DMS153 treated with DMSO at 0.1 percent for 48 hours (cell line): ENCODE measurements around the gene GPR68.
"Not testable (repeated sequence)": the region's sequence is repeated elsewhere in the genome, so short reads cannot be mapped to it uniquely, and the experiment has no call there.

Experiments used
- DNase-seq: peaks from one replicate; lab custom pipeline; 2025; ENCODE audit not compliant: unreplicated experiment; lab: John Stamatoyannopoulos, UW

GPR68 gene

DNA sequence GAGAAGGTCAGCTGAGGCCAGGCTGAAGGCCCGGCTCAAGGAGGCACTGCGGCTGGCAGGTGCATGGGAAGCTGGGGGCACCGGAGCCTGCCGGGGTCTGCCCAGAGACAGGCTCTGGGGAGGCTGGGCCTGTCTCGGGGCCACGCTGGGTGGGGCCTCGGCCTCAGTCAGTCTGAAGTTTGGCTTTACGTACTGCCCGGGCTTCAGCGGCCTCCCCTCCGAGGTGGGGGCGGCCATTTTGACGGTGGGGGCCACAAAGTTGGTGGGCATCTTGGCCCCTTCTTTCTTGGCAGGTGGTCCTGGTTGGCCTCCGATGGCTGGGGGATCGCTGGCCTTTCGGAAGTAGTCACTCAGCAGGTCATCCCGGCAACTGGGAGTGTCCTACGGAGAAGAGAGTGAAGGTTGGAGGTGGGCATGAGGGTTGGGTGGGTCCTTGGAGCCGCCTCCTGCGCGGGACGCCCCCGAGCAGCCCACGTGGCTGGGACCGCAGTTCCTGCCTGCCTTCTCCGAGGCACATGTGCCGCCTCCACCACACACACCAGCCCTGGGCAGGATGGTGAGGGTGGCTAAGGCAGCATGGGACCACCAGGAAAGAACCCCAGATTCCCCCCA lies 28.9 kb upstream of the GPR68 start:
- no peak for DNase-seq

- DNase-seq = no peak
Observed at GRCh38 chr14:91272341-91273272, 28.1 kb upstream of the GPR68 start.

DNA sequence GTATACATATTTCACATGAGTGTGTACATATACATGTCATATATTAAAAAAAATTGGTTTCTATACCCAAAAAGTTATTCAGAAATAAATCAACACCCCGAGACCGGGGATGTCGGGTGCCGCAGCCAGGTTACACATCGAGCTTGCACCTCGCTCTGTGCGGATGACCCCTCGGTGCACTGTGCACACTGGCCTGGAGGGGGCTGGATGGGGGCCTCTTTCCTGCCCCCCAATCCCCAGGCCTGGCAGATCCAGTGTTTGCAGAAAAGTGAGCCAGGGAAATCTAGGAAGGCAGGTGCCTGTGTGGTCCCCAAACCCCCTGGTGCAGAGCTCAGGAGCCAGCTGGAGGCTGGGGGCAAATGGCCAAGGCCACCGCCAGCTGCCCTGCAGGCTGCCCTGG lies 27.1 kb upstream of the GPR68 start:
- DNase-seq = no peak

DNA sequence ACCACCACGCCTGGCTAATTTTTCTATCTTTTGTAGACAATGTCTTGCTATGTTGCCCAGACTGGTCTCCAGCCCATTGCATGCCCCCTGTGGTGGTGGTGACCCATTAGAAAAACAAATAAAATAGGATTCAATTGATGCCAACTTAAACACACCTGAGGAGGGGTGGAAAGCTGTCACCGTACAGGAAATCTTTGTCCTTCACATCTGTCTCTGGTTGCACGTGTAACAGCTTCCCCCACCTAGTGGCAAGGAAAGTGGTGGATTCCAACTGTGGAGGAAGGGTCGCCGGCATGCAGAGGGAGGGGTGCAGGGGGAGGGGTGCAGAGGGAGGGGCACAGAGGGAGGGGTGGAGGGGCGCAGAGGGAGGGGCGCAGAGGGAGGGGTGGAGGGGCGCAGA lies 26.1 kb upstream of the GPR68 start:
- DNase-seq = no peak

GRCh38 chr14:91270188-91270587 lies 25.7 kb upstream of the GPR68 start:
- DNase-seq = no peak

GRCh38 chr14:91269076-91269991 lies 24.8 kb upstream of the GPR68 start:
- DNase-seq = no peak

- no peak for DNase-seq
Observed at GRCh38 chr14:91267965-91268437, 23.5 kb upstream of the GPR68 start.

GRCh38 chr14:91266276-91266675 lies 21.8 kb upstream of the GPR68 start:
- DNase-seq = not testable (repeated sequence)

GRCh38 chr14:91265404-91265803 lies 20.9 kb upstream of the GPR68 start:
- no peak for DNase-seq

DNA sequence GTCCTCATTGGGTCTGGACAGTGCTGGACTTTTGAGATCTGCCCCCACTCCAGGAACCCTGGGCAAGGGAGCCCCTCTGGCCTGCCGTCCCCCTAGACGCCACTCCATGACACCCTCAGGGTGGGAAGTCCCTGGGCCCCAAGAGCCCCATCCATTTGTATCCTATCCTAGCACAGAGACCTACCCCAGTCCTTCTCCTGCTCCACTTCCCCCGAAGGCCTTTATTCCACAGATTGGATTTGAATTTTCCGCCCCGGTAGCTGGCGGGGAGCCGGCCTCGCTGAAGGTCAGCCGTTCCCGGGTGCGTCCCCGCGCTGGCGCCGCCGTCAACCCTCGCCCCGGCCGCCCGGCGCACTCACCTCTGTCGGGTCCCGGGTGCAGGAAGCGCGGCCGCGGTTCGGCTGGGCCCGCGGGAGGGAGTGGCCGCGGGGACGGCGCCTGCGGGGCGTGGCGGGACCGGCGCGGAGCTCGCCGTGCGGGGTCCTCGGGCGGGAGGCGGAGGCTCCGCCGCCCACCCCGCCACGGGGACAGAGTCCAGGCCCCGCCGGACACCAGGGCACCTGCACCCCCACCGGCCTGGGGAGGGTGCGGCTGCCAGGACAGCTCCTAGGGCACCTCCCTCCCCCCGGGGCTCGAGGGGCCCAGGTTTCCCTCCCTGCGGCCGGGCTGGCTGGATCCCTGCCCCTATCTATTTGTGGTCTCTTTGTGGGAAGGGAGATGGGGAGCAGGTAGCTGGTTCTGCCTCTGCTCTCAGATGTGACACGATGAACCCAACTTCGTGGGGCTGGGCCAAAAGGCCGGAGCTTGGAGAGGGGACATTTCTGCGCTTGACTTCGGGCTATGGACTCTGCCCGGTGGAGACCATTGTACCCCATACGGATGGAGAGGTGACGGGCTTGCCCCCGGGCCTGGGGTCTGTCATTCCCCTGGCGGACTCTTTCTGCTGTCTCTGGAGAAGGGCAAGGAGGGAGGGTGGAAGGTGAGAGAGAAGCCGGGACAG lies 19.9 kb upstream of the GPR68 start:
- no peak for DNase-seq

DNA sequence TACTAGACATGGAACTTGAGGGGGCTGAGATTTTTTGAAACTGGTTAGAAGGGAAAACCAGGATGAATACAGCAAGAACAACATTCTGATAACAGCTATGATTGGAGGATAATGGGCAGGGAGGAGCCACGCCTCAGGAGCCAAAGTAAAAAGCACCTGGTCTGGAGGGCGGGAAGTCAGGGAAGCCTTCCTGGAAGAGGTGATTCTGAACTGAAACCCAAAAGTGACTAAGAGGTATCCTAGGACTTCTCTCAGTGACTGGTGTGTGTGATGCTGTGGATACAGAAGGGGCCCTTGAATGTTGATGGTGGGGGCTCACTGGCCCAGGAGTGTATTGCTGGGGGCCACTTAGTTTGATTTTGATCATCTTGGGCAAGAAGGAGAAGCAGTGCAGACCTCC lies 18.8 kb upstream of the GPR68 start:
- DNase-seq = no peak

DNA sequence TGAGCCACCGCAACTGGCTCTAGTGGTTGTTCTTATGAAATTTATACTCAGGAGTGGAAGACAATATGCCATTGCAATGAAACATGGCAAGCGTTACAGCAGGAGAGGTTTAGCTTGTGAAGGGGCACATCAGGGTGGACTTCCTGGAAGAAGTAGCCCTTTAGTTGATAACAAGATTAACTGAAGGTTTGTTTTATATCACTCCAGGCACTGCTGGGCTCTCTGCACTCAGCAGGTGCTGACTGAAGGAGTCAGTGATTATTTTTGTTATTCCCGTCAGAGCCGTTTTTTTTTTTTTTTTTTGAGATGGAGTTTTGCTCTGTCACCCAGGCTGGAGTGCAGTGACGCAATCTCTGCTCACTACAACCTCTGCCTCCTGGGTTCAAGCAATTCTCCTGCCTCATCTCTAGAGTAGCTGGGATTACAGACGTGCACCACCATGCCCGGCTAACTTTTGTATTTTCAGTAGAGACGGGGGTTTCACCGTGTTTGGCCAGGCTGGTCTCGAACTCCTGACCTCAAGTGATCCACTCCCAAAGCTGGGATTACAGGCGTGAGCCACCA lies 17.6 kb upstream of the GPR68 start:
- no peak for DNase-seq

DNA sequence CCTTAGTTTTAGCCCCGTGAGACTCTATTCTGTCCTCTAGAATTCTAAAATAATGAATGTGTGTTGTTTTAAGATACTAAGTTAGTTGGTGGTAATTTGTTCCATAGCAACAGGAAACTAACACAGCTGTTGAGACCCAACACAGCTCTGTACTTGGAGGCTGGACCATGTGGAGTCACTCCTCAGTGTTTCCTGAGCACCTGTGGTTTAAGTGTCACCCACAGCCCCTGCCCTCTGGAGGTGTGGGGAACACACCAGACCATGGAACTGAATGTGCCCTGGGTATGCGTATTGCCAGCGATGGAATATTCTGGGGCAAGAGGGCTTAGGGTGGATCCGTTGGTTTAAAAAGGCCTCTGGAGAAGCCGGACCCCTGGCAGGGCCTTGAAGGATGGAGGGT lies 16.6 kb upstream of the GPR68 start:
- no peak for DNase-seq

DNA sequence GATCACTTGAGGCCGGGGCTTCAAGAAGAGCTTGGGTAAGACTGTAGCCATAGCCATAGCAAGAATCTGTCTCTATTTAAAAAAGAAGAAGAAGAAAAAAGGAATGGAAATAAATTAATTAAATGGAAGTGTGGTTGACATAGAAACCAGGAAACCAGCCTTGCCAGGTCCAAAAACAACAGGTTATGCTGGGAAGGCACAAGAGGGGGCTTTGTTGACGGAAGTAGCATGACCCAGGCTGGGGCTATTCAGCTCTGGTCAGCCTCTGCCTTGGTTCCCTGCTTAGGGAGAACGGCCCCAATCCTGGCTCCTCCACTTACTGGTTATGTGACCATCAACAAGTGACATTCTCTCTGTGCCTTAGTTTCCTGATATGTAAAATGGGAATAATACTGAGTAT lies 14.4 kb upstream of the GPR68 start:
- DNase-seq = no peak

DNA sequence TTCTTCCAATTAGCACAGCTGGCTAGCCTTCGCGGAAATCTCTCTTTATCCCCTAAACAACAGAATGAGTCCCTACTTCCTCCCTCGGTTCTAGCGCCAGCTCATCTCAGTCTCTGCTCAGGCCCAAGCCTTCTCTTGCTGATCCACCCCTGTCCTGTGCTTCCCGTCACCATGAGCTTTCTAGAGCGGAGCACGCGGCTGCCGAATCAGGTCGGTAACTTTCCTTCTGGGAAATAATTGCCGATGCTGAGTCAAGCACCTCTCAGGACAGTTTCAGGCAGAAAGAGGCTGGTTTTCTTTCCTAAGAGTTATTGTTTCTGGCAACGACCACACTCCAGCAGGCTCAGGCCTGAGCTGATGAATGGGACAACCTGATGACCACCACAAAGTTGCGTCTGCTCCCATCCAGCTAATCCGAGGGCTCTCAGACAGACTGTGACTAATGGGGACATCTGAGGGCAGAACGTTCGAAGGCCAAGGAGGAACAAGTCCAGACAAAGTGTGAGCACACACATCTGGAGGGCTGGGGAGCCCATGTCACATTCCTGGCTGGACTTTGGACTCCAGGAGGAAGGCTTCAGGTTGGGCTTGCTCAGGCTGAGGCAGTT lies 13.6 kb upstream of the GPR68 start:
- DNase-seq = no peak

- DNase-seq = no peak
Observed at GRCh38 chr14:91257328-91258010, 13.0 kb upstream of the GPR68 start.

GRCh38 chr14:91256661-91257060 lies 12.2 kb upstream of the GPR68 start:
- DNase-seq = no peak

- DNase-seq = no peak
Observed at GRCh38 chr14:91255026-91255695, 10.7 kb upstream of the GPR68 start.
